ENCODE results near the gene RHNO1. TPM values are rescaled to one million over a fixed set of nuclear protein-coding genes. Genes with fewer than 3 reads are reported as not detected.

Gene RHNO1
- total and polyA plus RNA-seq, 2 of the 8 experiments (the other 6 are each of a cell fraction or from before 2014, with no cell fraction given), result 55.8 to 56.9 TPM

DNA sequence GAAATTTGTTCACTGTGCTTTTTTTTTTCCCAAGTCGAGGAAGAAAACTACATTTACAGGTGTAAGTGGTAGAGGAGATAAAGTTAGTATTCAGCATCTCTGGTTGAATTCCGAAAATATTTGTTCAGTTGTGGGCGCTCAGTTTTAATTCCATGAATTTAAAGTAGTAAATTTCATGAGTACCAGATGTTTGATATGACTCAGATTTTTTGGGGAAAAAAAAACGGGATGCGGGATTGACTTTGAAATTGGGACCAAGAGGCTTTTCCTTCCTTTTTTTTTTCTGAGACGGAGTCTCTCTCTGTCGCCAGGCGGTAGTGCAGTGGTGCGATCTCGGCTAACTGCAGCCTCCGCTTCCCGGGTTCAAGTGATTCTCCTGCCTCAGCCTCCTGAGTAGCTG lies 15.2 kb downstream of the RHNO1 start:
- H3K56ac ChIP-seq (replicated peaks; ENCODE audit: insufficient read length, low read depth, low read length), result no peak overlapping the region
- no peak overlapping the region for H2BK120ac ChIP-seq (replicated peaks; ENCODE audit: low read depth, low read length)
- 90% methylated on average over 12 of the region's 12 CpGs; no CpG with 5 or more reads in 1 of the 2 experiments for WGBS, 2 experiments (ENCODE audit: extremely low coverage in 1 of 2, insufficient coverage in 1 of 2, insufficient read length in 1 of 2, insufficient replicate concordance in 2 of 2, low coverage in 1 of 2, low lambda C conversion rate in 2 of 2, missing lambda C conversion rate in 1 of 2)
- H2AFZ ChIP-seq (ENCODE audit: low read length), result no peak overlapping the region
- H3K79me2 ChIP-seq (ENCODE audit: control insufficient read depth in 1 of 2, insufficient read depth in 2 of 2, low read length in 2 of 2), result peaks cover 0 to 22% of the 10 kb centered on the region in 2 experiments; a peak in 3 of 4 replicates
- ChIA-PET CTCF (ENCODE audit: partially characterized antibody) (interaction anchor here (0.6 to 15.6 kb wide), 8 partner anchors 8 to 142 kb away, joined by 3 to 143 read pairs (median 4); partner anchors contain the start of genes FOXM1 and RHNO1), POLR2A (ENCODE audit: partially characterized antibody) (interaction anchor here (2.1 kb wide), 1 partner anchor 69 kb away, joined by 8 read pairs; no protein-coding TSS in a partner anchor)
- FAIRE-seq (no peak), DNase-seq (ENCODE audit: low read depth in 1 of 2, low spot score in 2 of 2) (no peak)
- no peaks in the 10 kb centered on the region for H3K9me3 ChIP-seq (ENCODE audit: insufficient read depth in 2 of 2, low read depth in 1 of 2, low read length in 1 of 2)
- peaks cover 5 to 17% (median 8%) of the 10 kb centered on the region in 4 experiments for H3K36me3 ChIP-seq (ENCODE audit: control insufficient read depth in 2 of 4, insufficient read depth in 4 of 4, low read length in 3 of 4)
- H3K27ac ChIP-seq (ENCODE audit: low read depth, low read length), result no peak overlapping the region
- no peak overlapping the region for H3K23ac ChIP-seq (ENCODE audit: insufficient read length)
- H3K79me1 ChIP-seq (ENCODE audit: low read depth, low read length), result 0 out of 2 replicates have a peak, but pooled peaks cover 2% of the 10 kb centered on the region
- no peak overlapping the region for H2BK20ac ChIP-seq (ENCODE audit: low read length)
- peak overlapping the region in 1 of 2 experiments; percentile 85; a peak in 1 of 4 replicates for H3K4me2 ChIP-seq (ENCODE audit: insufficient read depth in 1 of 2, low read depth in 2 of 2, low read length in 2 of 2)
- H4K20me1 ChIP-seq (replicated peaks in 1 of 2; ENCODE audit: control insufficient read depth in 1 of 2, insufficient read depth in 2 of 2, low read length in 2 of 2), result no peaks in the 10 kb centered on the region
- no peak overlapping the region for H3K14ac ChIP-seq (ENCODE audit: insufficient read length)
- H3K27me3 ChIP-seq (replicated peaks in 1 of 4; ENCODE audit: control insufficient read depth in 3 of 4, extremely low read depth in 1 of 4, insufficient read depth in 3 of 4, low read length in 3 of 4), result no peaks in the 10 kb centered on the region
- no peak overlapping the region for H2BK12ac ChIP-seq (ENCODE audit: low read depth, low read length)
- no peak overlapping the region for H4K5ac ChIP-seq (ENCODE audit: insufficient read length, low read depth, low read length)
- H3K18ac ChIP-seq (ENCODE audit: extremely low read depth, low read length), result no peak overlapping the region
- peaks cover 0 to 3% (median 2%) of the 10 kb centered on the region in 4 experiments; a peak in 3 of 7 replicates for H3K4me1 ChIP-seq (replicated peaks in 1 of 4; ENCODE audit: control insufficient read depth in 3 of 4, insufficient read depth in 4 of 4, low read length in 3 of 4)
- no peak overlapping the region for H3K4ac ChIP-seq (replicated peaks; ENCODE audit: insufficient read length, low read depth, low read length)
- H2BK5ac ChIP-seq (ENCODE audit: low read depth, low read length), result no peak overlapping the region
- H3K23me2 ChIP-seq (ENCODE audit: low read depth, low read length), result no peaks in the 10 kb centered on the region; the same call in 1 of the 2 replicates
- H2BK15ac ChIP-seq (ENCODE audit: low read length), result no peak overlapping the region
- H3K4me3 ChIP-seq (ENCODE audit: extremely low read depth in 1 of 4, insufficient read depth in 2 of 4, low read depth in 3 of 4, low read length in 4 of 4), result no peak overlapping the region
- H2AK5ac ChIP-seq (ENCODE audit: low read depth, low read length), result no peak overlapping the region
- H3K9ac ChIP-seq (replicated peaks in 1 of 4; ENCODE audit: extremely low read depth in 1 of 4, low read depth in 3 of 4, low read length in 3 of 4), result no peak overlapping the region
- H4K91ac ChIP-seq (replicated peaks; ENCODE audit: insufficient read length, low read length), result no peak overlapping the region
- no peak overlapping the region for H4K8ac ChIP-seq (ENCODE audit: extremely low read depth, insufficient read depth, low read length)
- TF ChIP-seq POU5F1 (IDR thresholded peaks at IDR 0.05; ENCODE audit: low read depth, low read length) (no peak), TCF12 (IDR thresholded peaks at IDR 0.05; ENCODE audit: low read depth, low read length) (no peak), JUN (IDR thresholded peaks at IDR 0.05; ENCODE audit: low read depth, low read length) (no peak), RFX5 (IDR thresholded peaks at IDR 0.05; ENCODE audit: borderline replicate concordance, low read depth, low read length) (no peak), PHF8 (conservative IDR thresholded peaks at IDR 0.05; ENCODE audit: low read depth, low read length) (no peak), SRF (IDR thresholded peaks at IDR 0.05; ENCODE audit: low read depth, low read length) (no peak), RNF2 (IDR thresholded peaks at IDR 0.05; ENCODE audit: borderline replicate concordance, low read depth, low read length, missing control alignments, poor library complexity, severe bottlenecking) (no peak), SIRT6 (IDR thresholded peaks at IDR 0.05; ENCODE audit: low read length) (no peak), NANOG (IDR thresholded peaks at IDR 0.05; ENCODE audit: insufficient read depth, low read depth, low read length, poor library complexity, severe bottlenecking) (no peak), POLR2A (IDR thresholded peaks at IDR 0.05; ENCODE audit: control extremely low read depth in 1 of 2, low read depth in 2 of 2, low read length in 2 of 2) (no peak)
- TF ChIP-seq, protein P1, sequence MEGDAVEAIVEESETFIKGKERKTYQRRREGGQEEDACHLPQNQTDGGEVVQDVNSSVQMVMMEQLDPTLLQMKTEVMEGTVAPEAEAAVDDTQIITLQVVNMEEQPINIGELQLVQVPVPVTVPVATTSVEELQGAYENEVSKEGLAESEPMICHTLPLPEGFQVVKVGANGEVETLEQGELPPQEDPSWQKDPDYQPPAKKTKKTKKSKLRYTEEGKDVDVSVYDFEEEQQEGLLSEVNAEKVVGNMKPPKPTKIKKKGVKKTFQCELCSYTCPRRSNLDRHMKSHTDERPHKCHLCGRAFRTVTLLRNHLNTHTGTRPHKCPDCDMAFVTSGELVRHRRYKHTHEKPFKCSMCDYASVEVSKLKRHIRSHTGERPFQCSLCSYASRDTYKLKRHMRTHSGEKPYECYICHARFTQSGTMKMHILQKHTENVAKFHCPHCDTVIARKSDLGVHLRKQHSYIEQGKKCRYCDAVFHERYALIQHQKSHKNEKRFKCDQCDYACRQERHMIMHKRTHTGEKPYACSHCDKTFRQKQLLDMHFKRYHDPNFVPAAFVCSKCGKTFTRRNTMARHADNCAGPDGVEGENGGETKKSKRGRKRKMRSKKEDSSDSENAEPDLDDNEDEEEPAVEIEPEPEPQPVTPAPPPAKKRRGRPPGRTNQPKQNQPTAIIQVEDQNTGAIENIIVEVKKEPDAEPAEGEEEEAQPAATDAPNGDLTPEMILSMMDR (IDR thresholded peaks at IDR 0.05; ENCODE audit: control extremely low read depth in 1 of 3, insufficient read depth in 1 of 3, low read depth in 1 of 3, low read length in 3 of 3), result no peak
